Stimulated activated CD4-positive, alpha-beta T cell treated with anti-CD3 and anti-CD28 coated beads, Interleukin-12 subunit alpha, Interleukin-12 subunit beta, amount 100 ng/mL, for 48 hours (primary cell): ENCODE results near the gene TBCC.
"Not testable (repeated sequence)": the region's sequence is repeated elsewhere in the genome, so short reads cannot be mapped to it uniquely, and the experiment has no call there.

Experiments
- DNase-seq, 3 donors: peaks; one replicate each; pipeline ENCODE4 v3.0.0-alpha.2; 2020; ENCODE audit warnings: low read depth in 2 of 3, low spot score in 1 of 3

TBCC gene

DNA sequence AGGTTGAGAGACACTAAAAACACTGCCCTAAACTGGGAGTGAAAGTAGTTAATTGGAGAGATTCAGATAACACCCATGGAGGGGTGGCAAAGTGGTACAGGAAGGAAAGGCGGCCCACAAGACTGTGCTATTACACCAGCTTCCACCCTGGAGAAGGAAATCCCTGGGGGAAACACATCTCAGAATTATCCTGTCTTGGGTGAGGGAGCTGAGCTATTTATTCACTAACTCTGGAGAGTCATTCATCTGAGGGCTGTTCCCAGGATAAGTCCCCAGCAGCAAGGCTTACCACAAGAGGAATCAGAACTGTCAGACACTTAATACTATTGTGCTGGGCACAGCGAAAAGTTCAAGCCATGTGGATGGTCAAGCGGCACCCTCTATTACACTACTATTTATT, 9.9 kb downstream of the TBCC start:
- no peak for DNase-seq

DNA sequence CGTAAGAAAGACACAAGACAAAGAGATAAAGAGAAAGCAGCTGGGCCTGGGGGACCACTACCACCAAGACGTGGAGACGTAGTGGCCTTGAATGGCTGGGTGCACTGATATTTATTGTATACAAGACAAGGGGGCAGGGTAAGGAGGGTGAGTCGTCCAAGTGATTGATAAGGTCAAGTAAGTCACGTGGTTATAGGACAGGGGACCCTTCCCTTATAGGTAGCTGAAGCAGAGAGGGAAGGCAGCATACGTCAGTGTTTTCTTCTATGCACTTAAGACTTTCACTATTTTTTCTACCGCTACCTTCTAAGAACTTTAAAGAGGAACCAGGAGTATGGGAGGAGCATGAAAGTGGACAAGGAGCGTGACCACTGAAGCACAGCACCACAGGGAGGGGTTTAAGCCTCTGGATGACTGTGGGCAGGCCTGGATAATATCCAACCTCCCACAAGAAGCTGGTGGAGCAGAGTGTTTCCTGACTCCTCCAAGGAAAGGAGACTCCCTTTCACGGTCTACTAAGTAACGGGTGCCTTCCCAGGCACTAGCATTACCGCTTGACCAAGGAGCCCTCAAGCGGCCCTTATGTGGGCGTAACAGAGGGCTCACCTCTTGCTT, 11.9 kb downstream of the TBCC start:
- DNase-seq = not testable (repeated sequence)

GRCh38 chr6:42729731-42730130, 16.2 kb downstream of the TBCC start:
- no peak for DNase-seq

DNA sequence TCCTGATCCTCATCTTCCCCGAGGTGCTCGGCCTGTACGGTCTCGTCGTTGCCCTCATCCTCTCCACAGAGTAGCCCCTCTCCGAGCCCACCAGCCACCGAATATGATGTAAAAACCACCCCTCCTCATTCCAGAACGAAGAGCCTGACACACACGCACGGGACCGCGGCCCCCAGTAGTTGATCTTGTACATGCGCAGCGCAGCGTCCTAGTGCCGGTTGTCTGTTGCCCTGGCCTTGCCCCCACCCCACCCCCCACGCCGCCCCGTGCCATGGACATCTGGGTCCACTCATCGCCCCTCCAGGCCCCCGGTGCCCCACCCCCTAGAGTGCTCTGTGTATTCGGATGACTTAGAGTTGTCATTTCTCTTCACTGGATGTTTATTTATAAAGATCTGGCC, 18.3 kb downstream of the TBCC start:
- DNase-seq = no peak

- DNase-seq = no peak
Observed at GRCh38 chr6:42727087-42727611, 18.8 kb downstream of the TBCC start.

- peak; percentile 53 to 60 (median 55) for DNase-seq
Observed at GRCh38 chr6:42726485-42727086, 19.3 kb downstream of the TBCC start.

- no peak for DNase-seq
Observed at GRCh38 chr6:42726026-42726425, 19.9 kb downstream of the TBCC start.

- DNase-seq = no peak
Observed at GRCh38 chr6:42724825-42725224, 21.1 kb downstream of the TBCC start.

DNA sequence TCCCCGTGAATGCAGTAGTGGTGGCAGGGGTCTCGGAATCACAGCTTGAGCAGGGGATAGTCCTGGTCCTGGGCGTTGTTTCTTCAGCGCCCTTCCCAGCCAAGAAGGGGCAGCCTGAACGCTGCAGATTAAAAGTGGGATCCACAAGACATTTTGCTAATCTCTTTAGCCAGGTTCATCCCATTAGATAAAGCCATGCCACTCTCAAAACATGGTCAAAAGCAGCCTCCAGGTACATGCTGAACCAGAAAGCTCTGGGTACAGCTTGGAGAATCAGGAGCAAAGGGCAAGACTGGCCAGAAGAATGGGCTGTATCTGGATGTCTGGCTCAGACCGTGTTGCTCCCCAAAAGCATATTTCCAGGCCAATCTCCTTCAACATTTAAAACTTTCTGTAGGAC, 23.4 kb downstream of the TBCC start, which contains the start of gene PRPH2:
PRPH2 (minus strand) TSS at position 101 of the 400 bp plus-strand sequence. CDS start 263 bp downstream, outside the sequence.
- DNase-seq = no peak

- DNase-seq = no peak
Observed at GRCh38 chr6:42720739-42721138, 25.2 kb downstream of the TBCC start.

DNA sequence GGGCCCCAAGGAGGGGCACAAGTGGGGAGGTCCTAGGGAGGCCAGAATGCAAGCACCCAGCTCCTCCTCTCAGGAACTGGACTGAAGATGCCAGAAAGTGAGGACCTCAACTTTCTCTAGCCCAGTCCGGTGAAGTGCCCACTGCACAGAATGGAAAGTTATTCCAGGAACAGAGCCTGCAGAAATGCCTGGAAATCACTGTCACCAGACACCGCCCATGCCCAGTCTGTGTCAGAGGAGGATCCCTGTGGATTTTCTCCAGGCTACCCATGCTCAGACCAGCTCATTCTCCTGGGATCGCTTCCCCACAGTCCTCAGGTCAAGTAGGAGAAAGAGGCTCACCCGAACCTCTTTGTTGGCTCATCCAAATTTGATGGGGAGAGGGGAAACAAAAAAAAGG, 30.0 kb downstream of the TBCC start:
- DNase-seq = no peak

- DNase-seq = no peak
Observed at GRCh38 chr6:42714098-42714761, 31.7 kb downstream of the TBCC start.

DNA sequence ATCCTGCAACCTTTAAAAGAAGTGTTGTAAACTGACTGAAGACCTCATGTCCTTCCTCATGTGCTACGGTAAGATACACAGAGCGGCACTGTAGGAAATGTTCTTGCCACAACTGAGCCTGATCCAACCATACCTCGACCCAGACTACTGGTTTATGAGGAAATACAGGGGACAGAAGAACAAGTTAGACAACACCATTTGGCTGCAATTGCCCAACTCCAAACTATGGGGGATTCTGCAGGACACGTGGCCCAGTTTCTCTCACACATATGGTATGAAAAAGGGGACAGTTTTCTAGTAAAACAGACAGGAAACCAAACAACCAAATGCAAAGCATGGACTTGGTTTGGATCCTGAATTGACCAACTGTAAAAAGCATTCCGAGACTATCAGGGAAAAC, 34.0 kb downstream of the TBCC start:
- no peak for DNase-seq

DNA sequence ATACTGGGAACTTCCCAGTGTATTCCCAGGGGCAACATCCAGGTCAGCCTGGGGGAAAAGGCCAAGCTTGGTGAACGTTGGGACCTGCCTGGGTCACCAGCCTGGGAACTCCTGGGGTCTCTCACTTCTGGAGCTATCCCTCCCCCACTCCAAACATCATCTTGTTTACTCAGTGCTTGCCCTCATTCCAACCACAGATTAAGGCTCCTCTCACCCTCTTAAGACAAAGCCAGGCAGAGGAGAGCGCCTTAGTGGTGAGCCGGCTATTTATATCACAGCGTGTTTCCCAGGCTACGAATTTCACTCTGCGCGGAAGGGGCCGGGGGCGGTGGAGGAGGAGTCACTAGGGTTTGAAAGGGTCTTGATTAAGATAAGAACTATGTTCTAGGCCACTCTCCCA, 35.6 kb downstream of the TBCC start:
- no peak for DNase-seq

DNA sequence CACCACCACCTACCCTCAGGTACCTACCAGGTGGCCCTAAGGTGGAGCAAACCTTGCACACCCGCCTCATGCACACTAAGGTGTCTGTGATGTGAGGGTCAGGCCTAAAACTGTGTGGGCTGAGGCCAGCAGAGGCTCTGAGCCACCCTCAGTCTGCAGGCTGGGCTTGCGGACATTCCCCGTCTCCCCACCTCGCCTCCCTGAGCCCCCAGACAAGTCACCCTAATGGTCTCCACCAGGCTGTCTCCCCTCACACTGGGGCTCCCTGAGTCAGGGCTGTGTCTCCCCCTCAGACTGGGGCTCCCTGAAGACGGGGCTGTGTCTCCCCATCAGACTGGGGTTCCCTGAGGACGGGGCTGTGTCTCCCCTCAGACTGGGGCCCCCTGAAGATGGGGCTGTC, 36.0 kb downstream of the TBCC start:
- DNase-seq = no peak

GRCh38 chr6:42708096-42708495, 37.8 kb downstream of the TBCC start:
- no peak for DNase-seq

- no peak for DNase-seq
Observed at GRCh38 chr6:42707595-42707994, 38.3 kb downstream of the TBCC start.

DNA sequence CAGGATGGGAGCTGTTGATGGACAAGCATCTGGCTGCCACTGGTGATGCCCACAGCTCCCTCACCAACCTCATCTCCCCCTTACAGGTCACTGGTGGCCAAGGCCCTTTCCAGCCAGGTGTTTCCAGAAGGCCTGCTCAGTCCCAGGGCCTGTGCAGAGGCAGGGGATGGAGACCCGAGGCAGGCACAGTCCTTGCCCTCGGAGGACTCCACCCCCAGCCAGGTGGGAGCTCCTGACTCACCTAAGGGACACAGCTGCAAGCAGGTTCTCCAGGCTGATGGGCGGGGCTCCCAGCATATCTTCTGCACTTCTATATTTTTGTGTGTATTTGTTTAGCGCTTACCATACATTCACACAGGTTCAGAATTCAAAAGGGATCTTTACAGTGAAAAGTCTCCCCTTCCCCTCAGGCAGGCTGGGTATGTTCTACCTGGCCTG, 40.9 kb downstream of the TBCC start:
- no peak for DNase-seq

GRCh38 chr6:42704251-42704936, 41.5 kb downstream of the TBCC start:
- DNase-seq = no peak

DNA sequence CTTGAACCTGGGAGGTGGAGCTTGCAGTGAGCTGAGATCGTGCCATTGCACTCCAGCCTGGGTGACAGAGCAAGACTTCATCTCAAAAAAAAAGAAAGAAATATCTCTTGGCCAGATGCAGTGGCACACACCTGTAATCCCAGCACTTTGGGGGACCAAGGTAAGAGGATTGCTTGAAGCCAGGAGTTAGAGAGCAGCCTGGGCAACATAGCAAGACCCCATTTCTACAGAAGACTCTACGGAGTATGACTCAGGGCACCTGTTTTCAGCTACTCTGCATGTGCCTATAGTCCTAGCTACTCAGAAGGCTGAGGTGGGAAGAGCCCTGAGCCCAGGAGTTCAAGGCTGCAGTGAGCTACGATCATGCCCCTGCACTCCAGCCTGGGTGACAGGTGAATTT, 43.1 kb downstream of the TBCC start:
- not testable (repeated sequence) for DNase-seq

- no peak for DNase-seq
Observed at GRCh38 chr6:42702200-42702599, 43.7 kb downstream of the TBCC start.

DNA sequence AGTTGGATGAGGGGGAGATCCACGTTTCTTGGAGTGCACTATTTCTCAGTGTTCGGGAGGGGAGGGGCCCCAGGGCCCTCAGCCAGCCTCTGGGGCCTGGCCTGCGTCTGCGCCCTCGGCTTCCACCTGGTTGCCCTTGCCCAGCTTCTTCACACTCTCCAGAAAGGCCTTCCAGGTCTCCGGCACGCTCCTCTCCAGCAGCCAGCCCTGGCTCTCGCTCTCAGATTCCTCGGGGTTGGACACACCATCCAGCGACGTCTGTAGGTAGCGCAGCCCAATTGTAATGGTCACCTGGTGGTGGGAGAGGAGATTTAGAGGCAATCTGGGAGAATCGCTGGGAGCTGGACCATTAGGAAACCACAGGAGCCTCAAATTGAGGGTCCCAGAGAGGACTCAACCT, 47.7 kb downstream of the TBCC start:
- DNase-seq = no peak
